OCI-LY1 (cell line): ENCODE results near the gene TLR3.

Experiments used
- H2AFZ ChIP-seq: fragments of 200-600 bp; sonication (generic), shearing (Covaris generic); 2 replicates; pipeline ENCODE4 v1.6.0; 2014; ENCODE audit warnings: antibody characterized with exemption, mild to moderate bottlenecking, low read length
- H3F3A ChIP-seq: fragments of 200-600 bp; sonication (generic), shearing (Covaris generic); 2 replicates; pipeline ENCODE4 v1.6.0; 2014; ENCODE audit warnings: mild to moderate bottlenecking, antibody characterized with exemption, low read length, moderate library complexity; ENCODE audit not compliant: insufficient read depth
- H3K27ac ChIP-seq: fragments of 200-600 bp; sonication (generic); 2 replicates; pipeline ENCODE4 v1.5.1; 2014; ENCODE audit warnings: low read length, mixed run types, mild to moderate bottlenecking, low read depth; ENCODE audit not compliant: poor library complexity, severe bottlenecking
- H3K27me3 ChIP-seq: fragments of 200-600 bp; sonication (generic); 2 replicates; pipeline ENCODE4 v1.6.0; 2014; ENCODE audit warnings: antibody characterized with exemption, mild to moderate bottlenecking, low read length, moderate library complexity; ENCODE audit not compliant: insufficient read depth
- H3K36me3 ChIP-seq: fragments of 200-600 bp; sonication (generic); 2 replicates; pipeline ENCODE4 v1.6.1; 2014; ENCODE audit warnings: mild to moderate bottlenecking, antibody characterized with exemption, low read length, moderate library complexity, mixed read lengths; ENCODE audit not compliant: insufficient read depth
- H3K4me1 ChIP-seq: fragments of 200-600 bp; sonication (generic); 2 replicates; pipeline ENCODE4 v1.5.1; 2014; ENCODE audit warnings: mild to moderate bottlenecking, low read length, moderate library complexity; ENCODE audit not compliant: insufficient read depth, severe bottlenecking
- H3K4me2 ChIP-seq: fragments of 200-600 bp; sonication (generic), shearing (Covaris generic); 2 replicates; pipeline ENCODE4 v1.6.1; 2014; ENCODE audit warnings: low read length
- H3K4me3 ChIP-seq: fragments of 200-600 bp; sonication (generic); 2 replicates; pipeline ENCODE4 v1.5.1; 2014; ENCODE audit warnings: low read length, low read depth, mild to moderate bottlenecking, mixed read lengths; ENCODE audit not compliant: poor library complexity, severe bottlenecking
- H3K79me2 ChIP-seq: fragments of 200-600 bp; shearing (Covaris generic); 2 replicates; pipeline ENCODE4 v1.6.1; 2016; ENCODE audit warnings: mixed run types, low read length, mixed read lengths; ENCODE audit not compliant: insufficient read depth
- H3K9ac ChIP-seq: fragments of 200-600 bp; sonication (generic), shearing (Covaris generic); 2 replicates; pipeline ENCODE4 v1.6.1; 2014; ENCODE audit warnings: mild to moderate bottlenecking, low read length, mixed read lengths
- H3K9me2 ChIP-seq: fragments of 200-600 bp; sonication (generic), shearing (Covaris generic); 2 replicates; pipeline ENCODE4 v1.6.1; 2014; ENCODE audit warnings: low read depth, mild to moderate bottlenecking, low read length, mixed read lengths
- H3K9me3 ChIP-seq: fragments of 200-600 bp; shearing (Covaris generic); 2 replicates; pipeline ENCODE4 v1.6.1; 2014; ENCODE audit warnings: low read length, mixed read lengths
- H4K20me1 ChIP-seq: fragments of 200-600 bp; sonication (generic), shearing (Covaris generic); 2 replicates; pipeline ENCODE4 v1.6.0; 2016; ENCODE audit warnings: mild to moderate bottlenecking, low read length; ENCODE audit not compliant: insufficient read depth
- CTCF ChIP-seq: fragments of 200-600 bp; sonication (generic), shearing (Covaris generic); IDR thresholded peaks from 2 replicates; pipeline ENCODE4 v1.5.1; 2017; ENCODE audit warnings: mild to moderate bottlenecking, antibody characterized with exemption, low read length, moderate library complexity, mixed read lengths
- EZH2 ChIP-seq: fragments of 200-600 bp; sonication (generic), shearing (Covaris generic); IDR thresholded peaks from 2 replicates; pipeline ENCODE4 v1.8.0; 2017; ENCODE audit warnings: borderline replicate concordance, mixed run types, mild to moderate bottlenecking, antibody characterized with exemption, low read length, moderate library complexity, mixed read lengths

TLR3 gene

GRCh38 chr4:186128842-186129241 lies 59.9 kb downstream of the TLR3 start:
- Histone ChIP-seq H3K4me2 (no peak overlapping the region), H3K9ac (no peak overlapping the region), H4K20me1 (no peaks in the 10 kb centered on the region), H3K79me2 (no peaks in the 10 kb centered on the region), H3K4me3 (no peak overlapping the region), H2AFZ (no peak overlapping the region), H3F3A (no peaks in the 10 kb centered on the region), H3K9me3 (no peaks in the 10 kb centered on the region), H3K27ac (no peak overlapping the region), H3K27me3 (no peaks in the 10 kb centered on the region), H3K36me3 (no peaks in the 10 kb centered on the region), H3K9me2 (no peaks in the 10 kb centered on the region), H3K4me1 (no peaks in the 10 kb centered on the region)
- TF ChIP-seq EZH2, result no peak
- no peak for TF ChIP-seq CTCF

DNA sequence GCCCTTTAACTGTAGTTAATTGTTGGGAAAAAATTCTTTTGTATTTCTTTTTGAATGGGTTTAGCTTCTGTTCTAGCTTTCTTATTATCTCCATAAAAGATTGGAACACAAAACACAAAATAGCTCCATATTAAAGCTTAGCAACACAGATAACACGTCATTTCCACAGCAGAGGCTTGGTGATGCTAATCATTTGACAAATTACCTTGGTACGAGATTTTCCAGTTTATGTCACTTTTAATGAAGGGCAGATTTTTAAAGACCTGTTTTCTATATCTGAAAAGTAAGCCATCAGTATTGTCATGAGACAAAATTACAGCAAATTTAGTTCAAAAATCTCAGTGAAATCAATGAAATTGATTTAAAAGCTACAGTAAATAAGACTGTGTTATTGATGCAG lies 63.0 kb downstream of the TLR3 start:
- H3K27ac ChIP-seq, result no peak overlapping the region
- H3K4me3 ChIP-seq, result no peak overlapping the region
- no peaks in the 10 kb centered on the region for H3K9me2 ChIP-seq
- no peaks in the 10 kb centered on the region for H3K36me3 ChIP-seq
- no peaks in the 10 kb centered on the region for H3F3A ChIP-seq
- no peak overlapping the region for H3K9ac ChIP-seq
- no peaks in the 10 kb centered on the region for H3K79me2 ChIP-seq
- H2AFZ ChIP-seq, result no peak overlapping the region
- no peaks in the 10 kb centered on the region for H3K4me1 ChIP-seq
- no peaks in the 10 kb centered on the region for H3K27me3 ChIP-seq
- H4K20me1 ChIP-seq, result no peaks in the 10 kb centered on the region
- H3K9me3 ChIP-seq, result no peaks in the 10 kb centered on the region
- no peak overlapping the region for H3K4me2 ChIP-seq
- TF ChIP-seq EZH2 (no peak), CTCF (no peak)

GRCh38 chr4:186132577-186133242 lies 63.8 kb downstream of the TLR3 start:
- Histone ChIP-seq H3K9ac (no peak overlapping the region), H3K4me2 (no peak overlapping the region), H2AFZ (no peak overlapping the region), H4K20me1 (no peaks in the 10 kb centered on the region), H3K9me3 (no peaks in the 10 kb centered on the region), H3K79me2 (no peaks in the 10 kb centered on the region), H3K27me3 (no peaks in the 10 kb centered on the region), H3K36me3 (no peaks in the 10 kb centered on the region), H3K4me3 (no peak overlapping the region), H3K4me1 (no peaks in the 10 kb centered on the region), H3K9me2 (no peaks in the 10 kb centered on the region), H3F3A (no peaks in the 10 kb centered on the region), H3K27ac (no peak overlapping the region)
- TF ChIP-seq CTCF, result peak; percentile 43; the same call in 1 of the 2 replicates
- TF ChIP-seq EZH2, result no peak
